Thyroid gland (tissue), 4 donors: ENCODE results near the gene EEA1. TPM values are rescaled to one million over a fixed set of nuclear protein-coding genes. Genes with fewer than 3 reads are reported as not detected.

Experiments
- DNase-seq, 2 donors: peaks; one replicate each; pipeline ENCODE4 v3.0.0-alpha.2; 2019
- H3K27ac ChIP-seq, 3 donors: fragments of 200-600 bp; sonication (generic); 1 replicate in 2 of 3; 2 replicates in 1 of 3; pipeline ENCODE4 v1.5.1; 2016 to 2019; ENCODE audit warnings: mild to moderate bottlenecking in 1 of 3, moderate library complexity in 1 of 3
- H3K27me3 ChIP-seq: fragments of 200-600 bp; sonication (generic); one replicate; pipeline ENCODE4 v1.5.1; 2019
- H3K36me3 ChIP-seq, 2 donors: fragments of 200-600 bp; sonication (generic); one replicate each; pipeline ENCODE4 v1.5.1; 2016 to 2019
- H3K4me1 ChIP-seq, 2 donors: fragments of 200-600 bp; sonication (generic); one replicate each; pipeline ENCODE4 v1.5.1; 2017 to 2019
- H3K4me3 ChIP-seq, 3 donors: fragments of 200-600 bp; sonication (generic); replicated peaks in 1 of 3; 1 replicate in 2 of 3; 2 replicates in 1 of 3; pipeline ENCODE4 v1.5.1; 2016; ENCODE audit warnings: mild to moderate bottlenecking in 1 of 3
- H3K9me3 ChIP-seq: fragments of 200-600 bp; sonication (generic); one replicate; pipeline ENCODE4 v1.5.1; 2017
- CTCF ChIP-seq, 6 experiments: fragments of 200-600 bp in 3 of 6; fragments of 450-650 bp in 3 of 6; sonication (generic) in 3 of 6; IDR thresholded peaks; one replicate each; pipeline ENCODE4 v1.5.1; 2016 to 2019; ENCODE audit warnings: antibody characterized with exemption in 6 of 6, mild to moderate bottlenecking in 2 of 6, inconsistent platforms in 1 of 6, moderate library complexity in 1 of 6
- POLR2A ChIP-seq, 2 donors: fragments of 450-650 bp; IDR thresholded peaks; one replicate each; pipeline ENCODE4 v1.6.1; 2017; ENCODE audit warnings: antibody characterized with exemption in 2 of 2, mild to moderate bottlenecking in 2 of 2, moderate library complexity in 1 of 2
- WGBS, 2 donors: methylation state at CpG; one replicate each; pipeline ENCODE4 v1.1.5; 2017; 5-methylcytosine and 5-hydroxymethylcytosine counted together
- intact Hi-C: fragments of 100-400 bp; cut with DNase I; formaldehyde crosslinking; loops from one replicate; pipeline ENCODE4 v1.15.1; 2023
- total RNA-seq, 4 donors: library from RNA; depleted of rRNA; stranded (reverse); fragments of >200 nt; gene quantifications; one replicate each; pipeline ENCODE4 v1.2.3, GENCODE V29; 2016

Gene EEA1
- total RNA-seq, 4 donors from 2014 or later = 16.0 to 21.8 (median 19.3) TPM

- no peak for DNase-seq
- intact Hi-C loops = no loop called here
- H3K9me3 ChIP-seq = no peaks in the 10 kb centered on the region
- WGBS, 2 donors = 77 to 80% methylated on average over 3 of the region's 3 CpGs
- no peak overlapping the region for H3K27ac ChIP-seq
- H3K27me3 ChIP-seq = no peaks in the 10 kb centered on the region
- TF ChIP-seq POLR2A (IDR thresholded peaks at IDR 0.05) (no peak), CTCF (IDR thresholded peaks at IDR 0.05) (no peak)
- no peak overlapping the region for H3K4me3 ChIP-seq
- H3K4me1 ChIP-seq = peaks cover 0 to 9% of the 10 kb centered on the region in 2 donors
- H3K36me3 ChIP-seq = no peaks in the 10 kb centered on the region
Observed at GRCh38 chr12:92908108-92908507, 21.0 kb downstream of the EEA1 start.

GRCh38 chr12:92905811-92906554 lies 23.1 kb downstream of the EEA1 start:
- Histone ChIP-seq H3K36me3 (no peaks in the 10 kb centered on the region), H3K27me3 (no peaks in the 10 kb centered on the region), H3K4me3 (no peak overlapping the region), H3K4me1 (peaks cover 0 to 9% of the 10 kb centered on the region in 2 donors), H3K27ac (no peak overlapping the region), H3K9me3 (no peaks in the 10 kb centered on the region)
- 84 to 86% methylated on average over 7 of the region's 7 CpGs for WGBS, 2 donors
- DNase-seq = no peak
- TF ChIP-seq POLR2A (IDR thresholded peaks at IDR 0.05) (no peak), CTCF (IDR thresholded peaks at IDR 0.05) (no peak)
- intact Hi-C loops = no loop called here

- TF ChIP-seq POLR2A (IDR thresholded peaks at IDR 0.05) (no peak), CTCF (IDR thresholded peaks at IDR 0.05) (no peak)
- WGBS, 2 donors = 85 to 93% methylated on average over 9 of the region's 9 CpGs
- no peak for DNase-seq
- Histone ChIP-seq H3K36me3 (no peaks in the 10 kb centered on the region), H3K4me1 (peaks cover 0 to 9% of the 10 kb centered on the region in 2 donors), H3K27me3 (no peaks in the 10 kb centered on the region), H3K9me3 (no peaks in the 10 kb centered on the region), H3K4me3 (no peak overlapping the region), H3K27ac (no peak overlapping the region)
- intact Hi-C loops = no loop called here
Observed at GRCh38 chr12:92905258-92905810, 23.8 kb downstream of the EEA1 start.

- DNase-seq = no peak
- Histone ChIP-seq H3K9me3 (no peaks in the 10 kb centered on the region), H3K27ac (no peak overlapping the region), H3K4me1 (peaks cover 6 to 7% of the 10 kb centered on the region in 2 donors), H3K36me3 (no peaks in the 10 kb centered on the region), H3K27me3 (no peaks in the 10 kb centered on the region), H3K4me3 (no peak overlapping the region)
- intact Hi-C loops = no loop called here
- WGBS, 2 donors = 91 to 92% methylated on average over 6 of the region's 6 CpGs
- TF ChIP-seq POLR2A (IDR thresholded peaks at IDR 0.05) (no peak), CTCF (IDR thresholded peaks at IDR 0.05) (no peak)
Observed at GRCh38 chr12:92900941-92901340, 28.2 kb downstream of the EEA1 start.

GRCh38 chr12:92899386-92900001 lies 29.6 kb downstream of the EEA1 start:
- Histone ChIP-seq H3K36me3 (no peaks in the 10 kb centered on the region), H3K9me3 (no peaks in the 10 kb centered on the region), H3K4me1 (peaks cover 0 to 7% of the 10 kb centered on the region in 2 donors), H3K27ac (peak overlapping the region in 2 of 3 donors; percentile 13 to 45), H3K27me3 (no peaks in the 10 kb centered on the region), H3K4me3 (no peak overlapping the region)
- TF ChIP-seq POLR2A (IDR thresholded peaks at IDR 0.05) (no peak), CTCF (IDR thresholded peaks at IDR 0.05) (no peak)
- WGBS, 2 donors = 60 to 70% methylated on average over 3 of the region's 3 CpGs
- intact Hi-C loops = no loop called here
- peak; percentile 54 to 66 for DNase-seq
